Mononuclear cell (primary cell): ENCODE measurements around the gene MTMR11. TPM values are rescaled to one million over a fixed set of nuclear protein-coding genes. Genes with fewer than 3 reads are reported as not detected.
"Not testable (repeated sequence)": the region's sequence is repeated elsewhere in the genome, so short reads cannot be mapped to it uniquely, and the experiment has no call there.

Experiments used
- H3K27me3 ChIP-seq: 2 replicates; pipeline ENCODE4 v1.6.0; 2011; ENCODE audit warnings: low read length, control low read depth; ENCODE audit not compliant: insufficient read depth
- H3K4me1 ChIP-seq: 2 replicates; pipeline ENCODE4 v1.5.1; 2011; ENCODE audit warnings: mild to moderate bottlenecking, low read length, control low read depth; ENCODE audit not compliant: insufficient read depth
- H3K4me3 ChIP-seq: 2 replicates; pipeline ENCODE4 v1.5.1; 2011; ENCODE audit warnings: mild to moderate bottlenecking, low read length, moderate library complexity
- H3K9me3 ChIP-seq: 2 replicates; pipeline ENCODE4 v1.5.1; 2011; ENCODE audit warnings: low read depth, mild to moderate bottlenecking, control low read depth, low read length
- total RNA-seq: library from RNA; depleted of rRNA; stranded (reverse); fragments of >200 nt; gene quantifications from one replicate; pipeline ENCODE4 v1.2.3, GENCODE V29; 2012

MTMR11 gene
- total RNA-seq, 1 donor, result 22.9 TPM

- Histone ChIP-seq H3K27me3 (no peaks in the 10 kb centered on the region), H3K9me3 (no peaks in the 10 kb centered on the region), H3K4me1 (peaks cover 28% of the 10 kb centered on the region), H3K4me3 (peak overlapping the region; percentile 87)
These were observed 47.7 kb downstream of the MTMR11 start for GRCh38 chr1:149888999-149889289.

- Histone ChIP-seq H3K4me3 (peak overlapping the region; percentile 87), H3K27me3 (no peaks in the 10 kb centered on the region), H3K4me1 (peaks cover 33% of the 10 kb centered on the region), H3K9me3 (no peaks in the 10 kb centered on the region)
These were observed 48.3 kb downstream of the MTMR11 start for GRCh38 chr1:149888247-149888998.

- Histone ChIP-seq H3K9me3 (no peaks in the 10 kb centered on the region), H3K27me3 (no peaks in the 10 kb centered on the region), H3K4me3 (peak overlapping the region; percentile 87), H3K4me1 (peaks cover 34% of the 10 kb centered on the region)
These were observed 49.0 kb downstream of the MTMR11 start for GRCh38 chr1:149887456-149888246.

GRCh38 chr1:149887196-149887455 is 49.6 kb downstream of the MTMR11 start:
- Histone ChIP-seq H3K4me1 (peaks cover 34% of the 10 kb centered on the region), H3K4me3 (peak overlapping the region; percentile 87)
- not testable (repeated sequence) for H3K9me3 ChIP-seq, H3K27me3 ChIP-seq

- H3K27me3 ChIP-seq, result no peaks in the 10 kb centered on the region
- no peaks in the 10 kb centered on the region for H3K9me3 ChIP-seq
- peak overlapping the region; percentile 87 for H3K4me3 ChIP-seq
- H3K4me1 ChIP-seq, result peaks cover 38% of the 10 kb centered on the region
These were observed 50.1 kb downstream of the MTMR11 start for GRCh38 chr1:149886396-149887195.

- not testable (repeated sequence) for H3K9me3 ChIP-seq, H3K27me3 ChIP-seq
- Histone ChIP-seq H3K4me3 (peak overlapping the region; percentile 87), H3K4me1 (peaks cover 38% of the 10 kb centered on the region)
These were observed 50.6 kb downstream of the MTMR11 start for GRCh38 chr1:149886121-149886395.

- H3K4me3 ChIP-seq, result peak overlapping the region; percentile 87
- no peaks in the 10 kb centered on the region for H3K27me3 ChIP-seq
- H3K4me1 ChIP-seq, result peaks cover 38% of the 10 kb centered on the region
- H3K9me3 ChIP-seq, result no peaks in the 10 kb centered on the region
These were observed 51.1 kb downstream of the MTMR11 start for GRCh38 chr1:149885339-149886120.

GRCh38 chr1:149884433-149885338 is 52.0 kb downstream of the MTMR11 start:
- Histone ChIP-seq H3K4me3 (peak overlapping the region; percentile 87), H3K4me1 (peaks cover 38% of the 10 kb centered on the region)

GRCh38 chr1:149883598-149884247 is 53.0 kb downstream of the MTMR11 start:
- Histone ChIP-seq H3K9me3 (no peaks in the 10 kb centered on the region), H3K27me3 (no peaks in the 10 kb centered on the region), H3K4me1 (peaks cover 39% of the 10 kb centered on the region), H3K4me3 (no peak overlapping the region)

More at GRCh38 chr1:149884433-149885338, 52.0 kb downstream of the MTMR11 start:
- H3K27me3 ChIP-seq, result no peaks in the 10 kb centered on the region
- no peaks in the 10 kb centered on the region for H3K9me3 ChIP-seq

- H3K27me3 ChIP-seq, result no peaks in the 10 kb centered on the region
- peaks cover 30% of the 10 kb centered on the region for H3K4me1 ChIP-seq
- H3K4me3 ChIP-seq, result no peak overlapping the region
- no peaks in the 10 kb centered on the region for H3K9me3 ChIP-seq
These were observed 54.8 kb downstream of the MTMR11 start for GRCh38 chr1:149881876-149882275.

- Histone ChIP-seq H3K9me3 (no peaks in the 10 kb centered on the region), H3K27me3 (no peaks in the 10 kb centered on the region), H3K4me3 (no peak overlapping the region), H3K4me1 (peaks cover 22% of the 10 kb centered on the region)
These were observed 57.1 kb downstream of the MTMR11 start for GRCh38 chr1:149879556-149879955.
